Peyer's patch (tissue), 4 donors: ENCODE data around the gene COL4A1. TPM values are rescaled to one million over a fixed set of nuclear protein-coding genes. Genes with fewer than 3 reads are reported as not detected.
A peak's percentile ranks its signal among the peaks of the same experiment; 100 is the strongest.

Source experiments
- DNase-seq, 3 donors: peaks; one replicate each; pipeline ENCODE4 v3.0.0-alpha.2; 2017 to 2019
- H3K27ac ChIP-seq, 4 donors: fragments of 200-600 bp; sonication (generic); one replicate each; pipeline ENCODE4 v1.5.1; 2016 to 2019
- H3K27me3 ChIP-seq, 2 donors: fragments of 200-600 bp; sonication (generic); one replicate each; pipeline ENCODE4 v1.5.1; 2019
- H3K36me3 ChIP-seq, 3 donors: fragments of 200-600 bp; sonication (generic); one replicate each; pipeline ENCODE4 v1.5.1; 2016 to 2019
- H3K4me1 ChIP-seq, 4 donors: fragments of 200-600 bp; sonication (generic); one replicate each; pipeline ENCODE4 v1.5.1; 2016 to 2019
- H3K4me3 ChIP-seq, 4 donors: fragments of 200-600 bp; sonication (generic); 1 replicate in 3 of 4; 2 replicates in 1 of 4; pipeline ENCODE4 v1.5.1; 2016 to 2019; ENCODE audit warnings: mild to moderate bottlenecking in 1 of 4
- H3K9me3 ChIP-seq, 4 donors: fragments of 200-600 bp; sonication (generic); one replicate each; pipeline ENCODE4 v1.5.1; 2016 to 2019; ENCODE audit warnings: mild to moderate bottlenecking in 1 of 4
- POLR2A ChIP-seq, 2 donors: fragments of 450-650 bp; IDR thresholded peaks; one replicate each; pipeline ENCODE4 v1.5.1; 2017; ENCODE audit warnings: antibody characterized with exemption in 2 of 2, mild to moderate bottlenecking in 2 of 2, moderate library complexity in 2 of 2
- total RNA-seq, 4 donors: library from RNA; depleted of rRNA; stranded (reverse); fragments of >200 nt; gene quantifications; one replicate each; pipeline ENCODE4 v1.1.0, GENCODE V29; 2016
- TF ChIP-seq, protein P1 (sequence below), 6 experiments: fragments of 450-650 bp in 4 of 6; fragments of 200-600 bp in 2 of 6; sonication (generic) in 1 of 6; IDR thresholded peaks; one replicate each; pipeline ENCODE4 v1.5.1; 2017 to 2019; ENCODE audit warnings: antibody characterized with exemption in 6 of 6, mild to moderate bottlenecking in 3 of 6, moderate library complexity in 1 of 6

COL4A1 gene
- total RNA-seq, 4 donors from 2014 or later, result 28.0 to 69.3 (median 36.3) TPM

DNA sequence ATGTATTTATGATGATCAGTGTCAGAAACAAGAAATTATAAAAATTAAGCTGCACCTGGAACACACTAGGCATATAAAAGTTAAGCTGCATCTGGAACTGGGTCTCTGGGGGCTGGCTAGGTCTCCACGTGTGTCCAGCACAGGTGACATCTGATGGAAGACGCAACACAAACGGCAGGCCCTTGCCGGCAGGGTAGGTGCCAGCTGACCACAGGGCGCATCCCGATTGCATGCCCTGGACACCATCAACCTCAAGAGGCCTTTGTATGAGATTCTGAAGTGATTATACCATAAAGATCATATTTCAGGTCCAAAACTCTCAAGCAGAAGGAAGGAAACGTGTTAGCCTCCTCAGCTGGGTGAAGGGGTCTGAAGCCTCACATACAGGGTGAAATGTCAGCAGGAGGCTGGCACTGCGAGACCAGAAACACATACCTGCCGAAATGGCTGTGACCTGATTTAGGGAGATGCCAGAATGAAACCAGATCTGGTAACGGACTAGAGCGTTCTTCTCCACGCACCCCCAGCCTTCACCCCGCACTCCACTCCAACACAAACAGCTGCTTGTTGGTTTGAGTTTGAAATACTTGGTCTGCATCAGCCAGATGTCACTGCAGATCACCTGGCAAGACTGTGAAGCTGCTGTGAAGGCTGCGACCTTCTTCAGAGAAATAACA lies 37.3 kb downstream of the COL4A1 start:
- Histone ChIP-seq H3K27ac (no peak overlapping the region), H3K9me3 (no peaks in the 10 kb centered on the region), H3K36me3 (no peaks in the 10 kb centered on the region), H3K4me1 (peaks cover 0 to 3% (median 0%) of the 10 kb centered on the region in 4 donors), H3K4me3 (no peak overlapping the region), H3K27me3 (no peaks in the 10 kb centered on the region)
- peak in 1 of 3 donors; percentile 19 for DNase-seq
- TF ChIP-seq POLR2A (IDR thresholded peaks at IDR 0.05), result no peak
- TF ChIP-seq, protein P1, sequence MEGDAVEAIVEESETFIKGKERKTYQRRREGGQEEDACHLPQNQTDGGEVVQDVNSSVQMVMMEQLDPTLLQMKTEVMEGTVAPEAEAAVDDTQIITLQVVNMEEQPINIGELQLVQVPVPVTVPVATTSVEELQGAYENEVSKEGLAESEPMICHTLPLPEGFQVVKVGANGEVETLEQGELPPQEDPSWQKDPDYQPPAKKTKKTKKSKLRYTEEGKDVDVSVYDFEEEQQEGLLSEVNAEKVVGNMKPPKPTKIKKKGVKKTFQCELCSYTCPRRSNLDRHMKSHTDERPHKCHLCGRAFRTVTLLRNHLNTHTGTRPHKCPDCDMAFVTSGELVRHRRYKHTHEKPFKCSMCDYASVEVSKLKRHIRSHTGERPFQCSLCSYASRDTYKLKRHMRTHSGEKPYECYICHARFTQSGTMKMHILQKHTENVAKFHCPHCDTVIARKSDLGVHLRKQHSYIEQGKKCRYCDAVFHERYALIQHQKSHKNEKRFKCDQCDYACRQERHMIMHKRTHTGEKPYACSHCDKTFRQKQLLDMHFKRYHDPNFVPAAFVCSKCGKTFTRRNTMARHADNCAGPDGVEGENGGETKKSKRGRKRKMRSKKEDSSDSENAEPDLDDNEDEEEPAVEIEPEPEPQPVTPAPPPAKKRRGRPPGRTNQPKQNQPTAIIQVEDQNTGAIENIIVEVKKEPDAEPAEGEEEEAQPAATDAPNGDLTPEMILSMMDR (IDR thresholded peaks at IDR 0.05), result no peak

DNA sequence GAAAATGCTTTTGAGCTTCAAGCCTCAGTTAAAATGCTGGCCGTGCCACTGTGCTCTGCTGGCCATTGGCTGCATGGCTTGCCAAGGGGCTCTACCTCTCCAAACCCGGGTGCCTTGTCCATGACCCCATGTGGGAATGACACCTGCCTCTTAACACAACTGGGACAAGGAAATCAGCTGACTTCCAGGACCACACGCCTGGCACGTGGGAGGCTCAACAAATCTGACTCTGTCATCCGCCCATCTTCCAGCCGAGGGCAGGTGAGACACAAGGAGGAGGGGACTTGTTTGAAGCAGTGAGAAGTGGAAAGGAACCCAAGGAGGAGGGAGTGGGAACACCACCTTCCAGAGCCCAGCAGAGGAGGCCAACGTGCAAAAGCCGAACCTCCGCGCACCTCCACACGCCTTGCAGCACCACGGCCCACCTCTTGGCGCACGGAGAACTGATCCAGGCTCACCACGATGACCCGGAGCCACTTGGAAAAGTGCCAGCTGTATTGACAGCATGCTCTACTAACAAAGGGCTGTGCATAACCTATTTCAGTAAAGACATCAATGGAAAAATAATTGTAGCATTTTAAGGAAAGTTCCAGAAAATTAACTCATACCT lies 38.3 kb downstream of the COL4A1 start:
- H3K9me3 ChIP-seq, result no peaks in the 10 kb centered on the region
- peak in 1 of 3 donors; percentile 39 for DNase-seq
- peaks cover 0 to 13% (median 0%) of the 10 kb centered on the region in 4 donors for H3K4me1 ChIP-seq
- H3K27ac ChIP-seq, result peak overlapping the region in 1 of 4 donors; percentile 19
- TF ChIP-seq, protein P1 (IDR thresholded peaks at IDR 0.05), result no peak
- no peak for TF ChIP-seq POLR2A (IDR thresholded peaks at IDR 0.05)
- H3K27me3 ChIP-seq, result no peaks in the 10 kb centered on the region
- H3K36me3 ChIP-seq, result no peaks in the 10 kb centered on the region
- H3K4me3 ChIP-seq, result no peak overlapping the region

DNA sequence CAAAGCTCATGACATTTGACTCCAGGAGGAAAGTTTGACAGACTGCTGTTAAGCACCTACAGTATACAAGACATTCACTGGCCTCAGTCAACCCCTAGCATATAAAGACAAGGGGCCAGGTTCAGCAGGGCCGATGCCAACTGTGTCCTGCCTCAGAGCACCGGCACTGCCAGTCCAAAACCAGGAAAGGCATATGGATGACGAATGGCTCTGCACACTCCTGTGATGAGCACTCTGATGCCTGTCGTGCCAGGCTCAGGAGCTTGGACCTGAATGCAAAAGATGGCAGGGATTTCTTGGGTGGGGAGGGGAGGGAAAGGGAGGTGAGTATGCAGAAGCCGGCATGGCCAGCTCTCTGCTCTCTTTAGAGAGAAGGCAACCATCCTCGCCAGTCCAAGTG lies 38.9 kb downstream of the COL4A1 start:
- no peak overlapping the region for H3K4me3 ChIP-seq
- H3K27me3 ChIP-seq, result no peaks in the 10 kb centered on the region
- no peak for TF ChIP-seq POLR2A (IDR thresholded peaks at IDR 0.05)
- TF ChIP-seq, protein P1 (IDR thresholded peaks at IDR 0.05), result no peak
- peak overlapping the region in 1 of 4 donors; percentile 19 for H3K27ac ChIP-seq
- no peaks in the 10 kb centered on the region for H3K36me3 ChIP-seq
- peaks cover 0 to 19% (median 0%) of the 10 kb centered on the region in 4 donors for H3K4me1 ChIP-seq
- H3K9me3 ChIP-seq, result no peaks in the 10 kb centered on the region
- peak in 1 of 3 donors; percentile 26 for DNase-seq

DNA sequence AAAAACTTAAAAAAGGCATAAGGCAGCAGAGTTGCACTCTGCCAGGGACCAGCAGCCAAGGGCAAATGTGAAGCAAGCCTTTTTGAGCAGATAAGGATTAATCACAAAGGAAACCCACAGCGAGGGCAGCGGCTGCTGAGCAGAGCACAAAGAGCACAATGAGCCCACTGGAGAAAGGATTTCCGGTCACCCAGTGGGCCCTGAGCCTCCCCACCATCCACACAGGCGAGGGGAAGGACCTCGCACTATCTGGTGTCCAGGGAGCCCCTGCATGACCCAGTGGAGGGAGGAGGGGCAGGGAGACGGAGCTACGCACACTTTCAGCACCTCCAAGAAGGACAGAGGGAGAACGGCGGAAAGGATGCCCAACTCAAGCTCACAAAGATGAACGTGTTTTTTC lies 40.0 kb downstream of the COL4A1 start:
- Histone ChIP-seq H3K27me3 (no peaks in the 10 kb centered on the region), H3K36me3 (no peaks in the 10 kb centered on the region), H3K4me1 (peaks cover 0 to 30% (median 0%) of the 10 kb centered on the region in 4 donors), H3K9me3 (no peaks in the 10 kb centered on the region), H3K27ac (no peak overlapping the region), H3K4me3 (no peak overlapping the region)
- TF ChIP-seq POLR2A (IDR thresholded peaks at IDR 0.05), result no peak
- TF ChIP-seq, protein P1 (IDR thresholded peaks at IDR 0.05), result no peak
- peak in 1 of 3 donors; percentile 41 for DNase-seq

DNA sequence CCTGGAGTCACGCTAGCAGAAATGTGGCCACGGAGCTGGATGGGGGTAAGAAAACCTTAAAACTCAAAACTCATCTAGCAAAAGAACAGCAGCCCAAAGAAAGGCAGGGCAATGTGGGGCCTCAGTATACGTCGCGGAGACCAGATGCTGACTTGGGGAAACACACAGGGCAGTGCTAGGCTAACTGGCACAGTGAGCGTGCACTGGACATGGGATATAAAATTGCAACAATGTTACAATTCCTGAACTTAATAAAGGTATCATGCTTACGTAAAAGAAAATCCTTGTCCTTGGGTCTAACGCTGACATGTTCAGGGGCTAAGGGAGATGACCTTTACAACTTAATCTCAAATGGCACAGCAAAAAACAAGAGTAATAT lies 40.5 kb downstream of the COL4A1 start:
- Histone ChIP-seq H3K4me3 (no peak overlapping the region), H3K9me3 (no peaks in the 10 kb centered on the region), H3K27ac (no peak overlapping the region), H3K27me3 (no peaks in the 10 kb centered on the region), H3K36me3 (no peaks in the 10 kb centered on the region), H3K4me1 (peaks cover 0 to 36% (median 0%) of the 10 kb centered on the region in 4 donors)
- TF ChIP-seq, protein P1 (IDR thresholded peaks at IDR 0.05), result no peak
- no peak for TF ChIP-seq POLR2A (IDR thresholded peaks at IDR 0.05)
- DNase-seq, result no peak
